Endothelial cell of umbilical vein (primary cell): ENCODE results near the gene POMC. TPM values are rescaled to one million over a fixed set of nuclear protein-coding genes. Genes with fewer than 3 reads are reported as not detected.

Source experiments
- BruUV-seq: library from RNA; stranded (reverse); fragments of 400-500 nt; replicated peaks from 2 replicates; lab custom pipeline; 2021; lab: Mats Ljungman, UMichigan
- CTCF ChIA-PET: fragments of 300-600, 350-600 bp; sonication (Branson Sonifier 250); formaldehyde crosslinking; loops from one replicate; lab custom pipeline; 2021; ENCODE audit warnings: antibody characterized with exemption, inconsistent platforms; lab: Charles Lee
- POLR2A ChIA-PET: fragments of 300-600, 350-600 bp; sonication (Branson Sonifier 250); formaldehyde crosslinking; loops from one replicate; lab custom pipeline; 2021; ENCODE audit warnings: antibody characterized with exemption, inconsistent platforms; lab: Charles Lee
- DNase-seq: peaks from one replicate; pipeline ENCODE4 v3.0.0-alpha.2; 2011; ENCODE audit warnings: low read depth, low spot score
- FAIRE-seq: peaks from 2 replicates; lab custom pipeline; 2011; peaks lifted over from hg19 to GRCh38; lab: Jason Lieb, UNC
- H2AFZ ChIP-seq: 2 replicates; pipeline ENCODE4 v1.6.0; 2012; ENCODE audit warnings: low read depth, low read length, control low read depth, inconsistent platforms
- H3K27ac ChIP-seq: 2 replicates; pipeline ENCODE4 v1.5.1; 2011; ENCODE audit warnings: low read depth, mild to moderate bottlenecking, control low read depth, low read length, moderate library complexity; ENCODE audit not compliant: insufficient read depth
- H3K27me3 ChIP-seq, 2 experiments: 2 replicates each; pipeline versions ENCODE4 v1.6.0 to v1.6.1; 2011; ENCODE audit warnings: low read length in 2 of 2, mixed read lengths in 1 of 2; ENCODE audit not compliant: control insufficient read depth in 2 of 2, insufficient read depth in 2 of 2
- H3K36me3 ChIP-seq, 2 experiments: 2 replicates in 1 of 2; 3 replicates in 1 of 2; pipeline ENCODE4 v1.5.1; 2011; ENCODE audit warnings: low read length in 2 of 2, mild to moderate bottlenecking in 1 of 2, moderate library complexity in 1 of 2; ENCODE audit not compliant: control insufficient read depth in 2 of 2, insufficient read depth in 2 of 2; ENCODE audit errors: extremely low read depth in 1 of 2
- H3K4me1 ChIP-seq: 3 replicates; pipeline ENCODE4 v1.5.1; 2011; ENCODE audit warnings: mild to moderate bottlenecking, low read length; ENCODE audit not compliant: control insufficient read depth, insufficient read depth; ENCODE audit errors: extremely low read depth
- H3K4me2 ChIP-seq: 2 replicates; pipeline ENCODE4 v1.6.1; 2011; ENCODE audit warnings: low read length, control low read depth, mixed read lengths; ENCODE audit not compliant: insufficient read depth
- H3K4me3 ChIP-seq, 3 experiments: fragments of 200-600 bp in 1 of 3; sonication (generic), shearing (Covaris generic) in 1 of 3; replicated peaks in 1 of 3; 2 replicates each; pipeline ENCODE4 v1.5.1; 2011 to 2016; ENCODE audit warnings: control low read depth in 3 of 3, low read length in 3 of 3, mild to moderate bottlenecking in 2 of 3, inconsistent platforms in 1 of 3, low read depth in 1 of 3, moderate library complexity in 1 of 3; ENCODE audit not compliant: insufficient read depth in 1 of 3
- H3K79me2 ChIP-seq: 2 replicates; pipeline ENCODE4 v1.6.0; 2012; ENCODE audit warnings: low read length, inconsistent platforms; ENCODE audit not compliant: control insufficient read depth, insufficient read depth
- H3K9ac ChIP-seq: replicated peaks from 2 replicates; pipeline ENCODE3; 2011; ENCODE audit warnings: low read length, control low read depth; ENCODE audit not compliant: insufficient read depth; ENCODE audit errors: extremely low read depth
- H3K9me1 ChIP-seq: replicated peaks from 3 replicates; pipeline ENCODE4 v1.6.0; 2011; ENCODE audit warnings: mild to moderate bottlenecking, low read length; ENCODE audit not compliant: control insufficient read depth, insufficient read depth; ENCODE audit errors: extremely low read depth
- H3K9me3 ChIP-seq: replicated peaks from 2 replicates; pipeline ENCODE4 v1.5.1; 2012; ENCODE audit warnings: low read length, inconsistent platforms; ENCODE audit not compliant: control insufficient read depth, insufficient read depth
- H4K20me1 ChIP-seq: replicated peaks from 2 replicates; pipeline ENCODE3; 2011; ENCODE audit warnings: mild to moderate bottlenecking, low read length; ENCODE audit not compliant: control insufficient read depth, insufficient read depth; ENCODE audit errors: extremely low read depth
- EZH2 ChIP-seq: IDR thresholded peaks from 2 replicates; pipeline ENCODE4 v1.6.1; 2012; ENCODE audit warnings: borderline replicate concordance, low read depth, mild to moderate bottlenecking, moderate library complexity, low read length, inconsistent platforms; ENCODE audit not compliant: severe bottlenecking
- FOS ChIP-seq: IDR thresholded peaks from 2 replicates; pipeline ENCODE4 v1.6.1; 2011; ENCODE audit warnings: mild to moderate bottlenecking, low read length, moderate library complexity, borderline replicate concordance; ENCODE audit not compliant: insufficient read depth
- GATA2 ChIP-seq: IDR thresholded peaks from 2 replicates; pipeline ENCODE4 v1.7.0; 2011; ENCODE audit warnings: low read depth, mild to moderate bottlenecking, moderate library complexity, mixed read lengths, low read length; ENCODE audit not compliant: insufficient read length, insufficient read depth
- JUN ChIP-seq: IDR thresholded peaks from 2 replicates; pipeline ENCODE4 v1.6.1; 2011; ENCODE audit warnings: borderline replicate concordance, low read depth; ENCODE audit not compliant: insufficient read length, insufficient read depth
- MYC ChIP-seq: IDR thresholded peaks from one replicate; pipeline ENCODE4 v1.6.1; 2011; ENCODE audit warnings: mild to moderate bottlenecking, low read depth, low read length
- POLR2A ChIP-seq: IDR thresholded peaks from 2 replicates; pipeline ENCODE4 v1.6.1; 2012; ENCODE audit warnings: low read depth, mild to moderate bottlenecking, control low read depth, low read length
- POLR2AphosphoS5 ChIP-seq: IDR thresholded peaks from 2 replicates; pipeline ENCODE4 v1.6.1; 2012; ENCODE audit warnings: low read depth, mild to moderate bottlenecking, control low read depth, low read length, moderate library complexity; ENCODE audit not compliant: insufficient read depth
- dilution Hi-C: fragments of 300-500 bp; cut with MboI; formaldehyde crosslinking; loops from one replicate; pipeline ENCODE4 v1.15.0; 2019; ENCODE audit warnings: low sequenced_read_pairs; ENCODE audit not compliant: extremely low pct_ligation_motif_present
- intact Hi-C: fragments of 100-400 bp; cut with micrococcal nuclease; formaldehyde crosslinking; loops from one replicate; pipeline ENCODE4 v1.10.0; 2022
- polyA plus RNA-seq, 4 experiments: library from polyadenylated mRNA; depleted of rRNA in 3 of 4; stranded (reverse) in 3 of 4; unstranded in 1 of 4; fragments of >200 nt; gene quantifications; 2 replicates each; pipeline versions ENCODE4 v1.2.1 to v1.2.3, GENCODE V29; 2011 to 2012; ENCODE audit warnings: missing spikeins in 1 of 4
- total RNA-seq: library from RNA; stranded (reverse); gene quantifications from 2 replicates; pipeline ENCODE4 v1.2.3, GENCODE V29; 2021
- TF ChIP-seq, protein P1 (sequence below): IDR thresholded peaks from 2 replicates; pipeline ENCODE4 v1.6.1; 2011; ENCODE audit not compliant: insufficient read depth, insufficient read length
- TF ChIP-seq, protein P2 (sequence below), 2 donors: IDR thresholded peaks; 1 replicate in 1 of 2; 2 replicates in 1 of 2; pipeline ENCODE4 v1.5.1; 2011; ENCODE audit warnings: low read length in 2 of 2, mild to moderate bottlenecking in 2 of 2, moderate library complexity in 2 of 2, control low read depth in 1 of 2, inconsistent platforms in 1 of 2, low read depth in 1 of 2; ENCODE audit not compliant: insufficient read depth in 1 of 2; ENCODE audit errors: extremely low read depth in 1 of 2

Gene POMC
- total and polyA plus RNA-seq, 2 donors (not counting 3 experiments of a cell fraction or from before 2014, with no cell fraction given) = 2.4 to 2.7 TPM

DNA sequence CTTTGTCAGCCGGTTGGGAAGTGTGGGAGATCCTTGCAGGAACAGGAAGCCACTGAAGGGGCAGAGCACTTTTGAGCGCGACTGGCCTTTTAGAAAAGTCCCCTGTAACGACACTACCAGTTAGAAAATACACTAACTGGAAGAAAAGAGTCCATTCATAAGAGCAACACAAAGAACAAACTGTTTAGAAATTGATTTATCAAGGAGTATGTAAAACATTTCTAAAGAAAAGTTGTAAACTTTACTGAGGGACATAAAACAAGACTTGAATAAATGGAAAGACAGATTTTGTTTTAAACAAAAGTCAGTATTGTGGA lies 29.8 kb upstream of the POMC start:
- Histone ChIP-seq H3K36me3 (no peaks in the 10 kb centered on the region), H3K27ac (no peak overlapping the region), H3K9ac (no peak overlapping the region), H3K9me1 (no peaks in the 10 kb centered on the region), H3K4me1 (no peaks in the 10 kb centered on the region), H3K79me2 (no peaks in the 10 kb centered on the region), H3K9me3 (no peaks in the 10 kb centered on the region), H4K20me1 (no peaks in the 10 kb centered on the region), H3K27me3 (no peaks in the 10 kb centered on the region), H3K4me3 (no peak overlapping the region), H3K4me2 (no peak overlapping the region), H2AFZ (peak overlapping the region; percentile 14)
- TF ChIP-seq, protein P1, sequence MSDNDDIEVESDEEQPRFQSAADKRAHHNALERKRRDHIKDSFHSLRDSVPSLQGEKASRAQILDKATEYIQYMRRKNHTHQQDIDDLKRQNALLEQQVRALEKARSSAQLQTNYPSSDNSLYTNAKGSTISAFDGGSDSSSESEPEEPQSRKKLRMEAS = no peak
- TF ChIP-seq POLR2A = no peak
- ChIA-PET POLR2A (no interaction called here), CTCF (interaction anchor here (4.5 kb wide), 1 partner anchor 221 kb away, joined by 119 read pairs; no protein-coding TSS in a partner anchor)
- DNase-seq (no peak), FAIRE-seq (no peak)
- intact Hi-C loops (loop anchor here (5.0 to 10.0 kb wide), 2 partner anchors 156 to 583 kb away; partner anchors contain the start of gene EFR3B), dilution Hi-C loops (no loop called here)
- BruUV-seq = no TSS peak

DNA sequence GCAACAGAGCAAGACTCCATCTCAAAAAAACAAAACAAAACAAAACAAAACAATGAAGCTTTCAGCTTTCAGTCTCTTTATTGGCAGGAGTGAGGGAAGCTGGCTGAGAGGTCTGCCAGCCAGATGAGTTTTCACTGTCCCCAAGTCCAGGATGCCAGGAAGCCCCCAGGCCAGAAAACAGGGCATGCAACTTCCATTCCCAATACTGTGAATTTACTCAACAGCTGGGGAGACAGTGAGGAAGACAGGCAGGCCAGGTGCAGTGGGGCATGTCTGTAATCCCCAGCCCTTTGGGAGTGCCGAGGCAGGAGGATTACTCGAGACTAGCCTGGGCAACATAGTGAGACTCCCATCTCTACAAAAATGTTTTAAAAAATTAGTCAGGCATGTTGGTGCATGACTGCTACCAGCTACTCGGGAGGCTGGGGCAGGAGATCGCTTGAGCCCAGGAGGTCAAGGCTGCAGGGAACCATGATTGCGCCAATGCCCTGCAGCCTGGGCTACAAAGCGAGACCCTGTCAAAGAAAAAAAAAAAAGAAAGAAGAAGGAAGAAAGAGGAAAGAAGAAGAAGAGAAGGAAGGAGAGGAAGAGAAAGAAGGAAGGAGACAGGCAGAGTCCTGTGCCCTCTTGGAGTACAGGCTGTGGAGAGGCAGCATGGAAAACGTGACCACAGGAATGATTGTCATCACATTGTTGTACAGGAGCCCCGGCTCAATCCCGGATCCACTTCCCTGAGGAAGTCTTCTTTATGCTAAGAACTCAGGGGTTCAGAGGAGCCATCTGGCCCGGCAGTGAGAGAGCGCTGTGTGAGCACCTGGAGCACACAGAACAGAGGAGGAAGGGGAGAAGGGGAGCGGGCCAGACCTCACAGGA lies 29.2 kb upstream of the POMC start:
- intact Hi-C loops (loop anchor here (2.0 to 10.0 kb wide), 3 partner anchors 155 to 787 kb away; partner anchors contain the start of gene EFR3B), dilution Hi-C loops (no loop called here)
- no TSS peak for BruUV-seq
- CTCF ChIA-PET = interaction anchor here (0.5 to 4.5 kb wide), 19 partner anchors 10 to 788 kb away, joined by 3 to 119 read pairs (median 4); no protein-coding TSS in a partner anchor
- no peaks in the 10 kb centered on the region for H3K27me3 ChIP-seq
- no peaks in the 10 kb centered on the region for H3K79me2 ChIP-seq
- H3K4me1 ChIP-seq = no peaks in the 10 kb centered on the region
- H3K9me3 ChIP-seq = no peaks in the 10 kb centered on the region
- no peak overlapping the region for H3K27ac ChIP-seq
- no peaks in the 10 kb centered on the region for H3K9me1 ChIP-seq
- no peak overlapping the region for H3K4me3 ChIP-seq
- H3K9ac ChIP-seq = no peak overlapping the region
- H3K4me2 ChIP-seq = no peak overlapping the region
- FAIRE-seq (no peak), DNase-seq (no peak)
- H3K36me3 ChIP-seq = no peaks in the 10 kb centered on the region
- no peaks in the 10 kb centered on the region for H4K20me1 ChIP-seq
- peak overlapping the region; percentile 14 for H2AFZ ChIP-seq
- POLR2A ChIA-PET = no interaction called here
- TF ChIP-seq JUN = no peak
- TF ChIP-seq FOS = no peak
- TF ChIP-seq EZH2 = no peak
- TF ChIP-seq POLR2A = no peak
- TF ChIP-seq GATA2 = no peak
- TF ChIP-seq MYC = no peak
- no peak for TF ChIP-seq POLR2AphosphoS5
- TF ChIP-seq, protein P1 = no peak
- TF ChIP-seq, protein P2, sequence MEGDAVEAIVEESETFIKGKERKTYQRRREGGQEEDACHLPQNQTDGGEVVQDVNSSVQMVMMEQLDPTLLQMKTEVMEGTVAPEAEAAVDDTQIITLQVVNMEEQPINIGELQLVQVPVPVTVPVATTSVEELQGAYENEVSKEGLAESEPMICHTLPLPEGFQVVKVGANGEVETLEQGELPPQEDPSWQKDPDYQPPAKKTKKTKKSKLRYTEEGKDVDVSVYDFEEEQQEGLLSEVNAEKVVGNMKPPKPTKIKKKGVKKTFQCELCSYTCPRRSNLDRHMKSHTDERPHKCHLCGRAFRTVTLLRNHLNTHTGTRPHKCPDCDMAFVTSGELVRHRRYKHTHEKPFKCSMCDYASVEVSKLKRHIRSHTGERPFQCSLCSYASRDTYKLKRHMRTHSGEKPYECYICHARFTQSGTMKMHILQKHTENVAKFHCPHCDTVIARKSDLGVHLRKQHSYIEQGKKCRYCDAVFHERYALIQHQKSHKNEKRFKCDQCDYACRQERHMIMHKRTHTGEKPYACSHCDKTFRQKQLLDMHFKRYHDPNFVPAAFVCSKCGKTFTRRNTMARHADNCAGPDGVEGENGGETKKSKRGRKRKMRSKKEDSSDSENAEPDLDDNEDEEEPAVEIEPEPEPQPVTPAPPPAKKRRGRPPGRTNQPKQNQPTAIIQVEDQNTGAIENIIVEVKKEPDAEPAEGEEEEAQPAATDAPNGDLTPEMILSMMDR (IDR thresholded peaks at IDR 0.05; ENCODE audit: extremely low read depth in 1 of 2, insufficient read depth in 1 of 2, low read depth in 1 of 2, low read length in 2 of 2) = no peak
